HEK293T (cell line): Measurements from ENCODE around the gene PITX2.

ENCODE experiments used
- CTCF ChIA-PET: fragments of 350-600 bp; formaldehyde crosslinking; extraction: SDS; loops from one replicate; lab custom pipeline; 2021; ENCODE audit warnings: antibody characterized with exemption, inconsistent platforms; lab: Yijun Ruan, JAX
- POLR2A ChIA-PET: fragments of 350-600 bp; formaldehyde crosslinking; extraction: SDS; loops from one replicate; lab custom pipeline; 2020; ENCODE audit warnings: antibody characterized with exemption, inconsistent platforms; lab: Yijun Ruan, JAX
- DNase-seq: peaks from one replicate; pipeline ENCODE4 v3.0.0; 2012; ENCODE audit warnings: mixed read lengths; ENCODE audit errors: extremely low spot score
- ARNT ChIP-seq: fragments of 450-650 bp; IDR thresholded peaks from 2 replicates; pipeline ENCODE4 v1.6.1; 2017; ENCODE audit warnings: mild to moderate bottlenecking
- BHLHE40 ChIP-seq: fragments of 450-650 bp; IDR thresholded peaks from 2 replicates; pipeline ENCODE4 v1.6.1; 2016; ENCODE audit warnings: mild to moderate bottlenecking, moderate library complexity, borderline replicate concordance
- CTBP1 ChIP-seq: fragments of 450-650 bp; IDR thresholded peaks from 2 replicates; pipeline ENCODE4 v1.6.1; 2016; ENCODE audit warnings: borderline replicate concordance
- ELF4 ChIP-seq: fragments of 450-650 bp; IDR thresholded peaks from 2 replicates; pipeline ENCODE4 v1.6.1; 2017; ENCODE audit warnings: antibody characterized with exemption
- FOXA1 ChIP-seq: fragments of 450-650 bp; IDR thresholded peaks from 2 replicates; pipeline ENCODE4 v1.6.1; 2016; ENCODE audit warnings: mild to moderate bottlenecking
- FOXK2 ChIP-seq: fragments of 450-650 bp; IDR thresholded peaks from 2 replicates; pipeline ENCODE4 v1.6.1; 2016; ENCODE audit warnings: mild to moderate bottlenecking
- FOXM1 ChIP-seq: fragments of 450-650 bp; IDR thresholded peaks from 2 replicates; pipeline ENCODE4 v1.6.1; 2017; ENCODE audit warnings: mild to moderate bottlenecking, borderline replicate concordance
- HDGF ChIP-seq: fragments of 450-650 bp; IDR thresholded peaks from 2 replicates; pipeline ENCODE4 v1.6.1; 2017; ENCODE audit warnings: antibody characterized with exemption, borderline replicate concordance
- L3MBTL2 ChIP-seq: fragments of 450-650 bp; conservative IDR thresholded peaks from 2 replicates; pipeline ENCODE4 v1.6.1; 2016; ENCODE audit warnings: mild to moderate bottlenecking
- LEF1 ChIP-seq: fragments of 450-650 bp; IDR thresholded peaks from 2 replicates; pipeline ENCODE4 v1.6.1; 2017; ENCODE audit warnings: mild to moderate bottlenecking, borderline replicate concordance
- NFRKB ChIP-seq: fragments of 450-650 bp; IDR thresholded peaks from 2 replicates; pipeline ENCODE4 v1.6.1; 2016; ENCODE audit warnings: mild to moderate bottlenecking, moderate library complexity
- SP1 ChIP-seq: fragments of 450-650 bp; IDR thresholded peaks from 2 replicates; pipeline ENCODE4 v1.6.1; 2017
- SUZ12 ChIP-seq: fragments of 450-650 bp; IDR thresholded peaks from 2 replicates; pipeline ENCODE4 v1.6.1; 2016; ENCODE audit warnings: mild to moderate bottlenecking
- TARDBP ChIP-seq: fragments of 450-650 bp; IDR thresholded peaks from 2 replicates; pipeline ENCODE4 v1.6.1; 2016
- ZNF384 ChIP-seq: fragments of 450-650 bp; IDR thresholded peaks from 2 replicates; pipeline ENCODE4 v1.6.1; 2016
- TF ChIP-seq, protein P1 (sequence below): fragments of 450-650 bp; IDR thresholded peaks from 2 replicates; pipeline ENCODE4 v1.6.1; 2016

Gene PITX2

DNA sequence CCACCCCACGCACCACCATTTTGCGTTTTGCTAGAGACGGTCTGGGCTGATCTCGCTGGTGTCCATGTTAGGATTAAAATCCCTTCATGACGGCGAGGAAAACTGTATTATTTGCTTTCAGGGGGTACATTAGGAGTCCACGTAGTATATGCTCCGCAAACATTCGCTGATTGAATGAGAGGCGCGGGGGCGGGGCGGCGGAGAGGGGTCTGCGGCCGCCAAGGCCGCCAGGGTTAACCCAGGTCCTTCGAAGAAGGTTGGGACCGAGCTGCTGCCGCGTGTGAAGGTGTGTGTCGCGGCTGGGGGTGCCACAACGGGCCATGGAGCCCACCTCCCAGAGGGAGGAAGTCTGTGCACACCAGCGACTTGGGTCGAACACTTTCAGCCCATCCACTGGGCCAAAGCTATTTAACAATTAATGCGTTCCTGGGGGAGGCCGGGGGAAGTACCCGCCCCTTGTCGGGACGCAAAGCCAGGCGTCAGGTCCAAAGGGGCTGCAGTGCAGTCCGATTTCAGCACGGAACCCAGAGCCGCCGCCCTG, 6.4 kb upstream of the PITX2 start:
- TF ChIP-seq BHLHE40, result no peak
- TF ChIP-seq CTBP1, result no peak
- no peak for TF ChIP-seq SP1
- no peak for TF ChIP-seq ZNF384
- no peak for TF ChIP-seq FOXM1
- TF ChIP-seq HDGF, result no peak
- TF ChIP-seq TARDBP, result no peak
- no peak for TF ChIP-seq L3MBTL2
- no peak for TF ChIP-seq FOXK2
- TF ChIP-seq NFRKB, result no peak
- TF ChIP-seq ELF4, result no peak
- TF ChIP-seq, protein P1, sequence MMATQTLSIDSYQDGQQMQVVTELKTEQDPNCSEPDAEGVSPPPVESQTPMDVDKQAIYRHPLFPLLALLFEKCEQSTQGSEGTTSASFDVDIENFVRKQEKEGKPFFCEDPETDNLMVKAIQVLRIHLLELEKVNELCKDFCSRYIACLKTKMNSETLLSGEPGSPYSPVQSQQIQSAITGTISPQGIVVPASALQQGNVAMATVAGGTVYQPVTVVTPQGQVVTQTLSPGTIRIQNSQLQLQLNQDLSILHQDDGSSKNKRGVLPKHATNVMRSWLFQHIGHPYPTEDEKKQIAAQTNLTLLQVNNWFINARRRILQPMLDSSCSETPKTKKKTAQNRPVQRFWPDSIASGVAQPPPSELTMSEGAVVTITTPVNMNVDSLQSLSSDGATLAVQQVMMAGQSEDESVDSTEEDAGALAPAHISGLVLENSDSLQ, result no peak
- no peak for TF ChIP-seq SUZ12
- TF ChIP-seq LEF1, result no peak
- TF ChIP-seq FOXA1, result no peak
- TF ChIP-seq ARNT, result no peak
- ChIA-PET POLR2A (no interaction called here), CTCF (no interaction called here)
- no peak for DNase-seq

- DNase-seq, result no peak
- TF ChIP-seq HDGF (no peak), FOXM1 (no peak), LEF1 (no peak), TARDBP (no peak), CTBP1 (no peak), BHLHE40 (no peak), L3MBTL2 (no peak), ARNT (no peak)
- TF ChIP-seq, protein P1, result no peak
- POLR2A ChIA-PET, result no interaction called here
- CTCF ChIA-PET, result interaction anchor here (1.0 kb wide), 1 partner anchor 8 kb away, joined by 4 read pairs; no protein-coding TSS in a partner anchor
These were observed 5.9 kb upstream of the PITX2 start for GRCh38 chr4:110628663-110629213.

GRCh38 chr4:110627977-110628662, 5.2 kb upstream of the PITX2 start:
- ChIA-PET CTCF (interaction anchor here (1.0 kb wide), 1 partner anchor 8 kb away, joined by 4 read pairs; no protein-coding TSS in a partner anchor), POLR2A (no interaction called here)
- DNase-seq, result no peak
- TF ChIP-seq LEF1, result no peak
- TF ChIP-seq ARNT, result no peak
- TF ChIP-seq L3MBTL2, result no peak
- TF ChIP-seq HDGF, result no peak
- TF ChIP-seq ZNF384, result no peak
- no peak for TF ChIP-seq FOXA1
- no peak for TF ChIP-seq FOXM1
- no peak for TF ChIP-seq FOXK2
- no peak for TF ChIP-seq TARDBP
- TF ChIP-seq ELF4, result no peak
- TF ChIP-seq BHLHE40, result no peak
- no peak for TF ChIP-seq SP1
- no peak for TF ChIP-seq CTBP1
- TF ChIP-seq SUZ12, result no peak
- TF ChIP-seq NFRKB, result no peak
- TF ChIP-seq, protein P1, result no peak

- DNase-seq, result no peak
- ChIA-PET CTCF (no interaction called here), POLR2A (no interaction called here)
- TF ChIP-seq SP1 (no peak), SUZ12 (no peak)
These were observed 3.8 kb upstream of the PITX2 start for GRCh38 chr4:110626532-110627153.

GRCh38 chr4:110625576-110626257, 2.8 kb upstream of the PITX2 start:
- ChIA-PET POLR2A (no interaction called here), CTCF (interaction anchor here (0.6 kb wide), 1 partner anchor 334 kb away, joined by 3 read pairs; no protein-coding TSS in a partner anchor)
- DNase-seq, result no peak
- peak; percentile 44; the same call in 1 of the 2 replicates for TF ChIP-seq L3MBTL2
- no peak for TF ChIP-seq BHLHE40
